NT2/D1 (cell line): Measurements from ENCODE around the gene RFC1.

ENCODE experiments used
- SUZ12 ChIP-seq: IDR thresholded peaks from 2 replicates; pipeline ENCODE4 v1.6.1; 2011; ENCODE audit not compliant: insufficient read length, insufficient read depth; ENCODE audit errors: extremely low read depth
- YY1 ChIP-seq: IDR thresholded peaks from 2 replicates; pipeline ENCODE4 v1.6.1; 2011; ENCODE audit not compliant: insufficient read length, insufficient read depth
- ZNF274 ChIP-seq: IDR thresholded peaks from 2 replicates; pipeline ENCODE4 v1.6.1; 2011; ENCODE audit warnings: mild to moderate bottlenecking, low read depth, low read length

- TF ChIP-seq YY1 (no peak), SUZ12 (no peak), ZNF274 (no peak)
These were observed 18.4 kb upstream of the RFC1 start for GRCh38 chr4:39384563-39384962.
